Muscle of leg (tissue), 11 donors: Measurements from ENCODE around the gene CHSY1. TPM values are rescaled to one million over a fixed set of nuclear protein-coding genes. Genes with fewer than 3 reads are reported as not detected.

Experiments used
- DNase-seq: peaks from one replicate; pipeline ENCODE4 v3.0.0; 2013
- H3K27ac ChIP-seq: one replicate; pipeline ENCODE4 v1.5.1; 2013; ENCODE audit warnings: mild to moderate bottlenecking, low read length, control low read depth
- H3K27me3 ChIP-seq: one replicate; pipeline ENCODE4 v1.6.1; 2013; ENCODE audit warnings: low read length; ENCODE audit not compliant: control insufficient read depth, insufficient read depth
- H3K36me3 ChIP-seq: one replicate; pipeline ENCODE4 v1.6.1; 2013; ENCODE audit warnings: low read length; ENCODE audit not compliant: control insufficient read depth, insufficient read depth
- H3K4me1 ChIP-seq: one replicate; pipeline ENCODE4 v1.6.1; 2013; ENCODE audit warnings: low read length; ENCODE audit not compliant: control insufficient read depth, insufficient read depth
- H3K4me3 ChIP-seq: one replicate; pipeline ENCODE4 v1.5.1; 2013; ENCODE audit warnings: low read length, control low read depth
- H3K9me3 ChIP-seq: replicated peaks from 2 replicates; pipeline ENCODE4 v1.6.1; 2013; ENCODE audit warnings: low read depth, low read length; ENCODE audit not compliant: control insufficient read depth
- WGBS: methylation state at CpG from one replicate; pipeline ENCODE4 v1.1.5; 2013; ENCODE audit warnings: missing lambda C conversion rate; ENCODE audit not compliant: insufficient coverage; 5-methylcytosine and 5-hydroxymethylcytosine counted together
- polyA plus RNA-seq, 8 donors: library from polyadenylated mRNA; unstranded; fragments of 120-200 nt; gene quantifications; one replicate each; pipeline versions ENCODE4 v1.2.1 to v1.2.3, GENCODE V29; 2013; ENCODE audit warnings: inconsistent platforms in 1 of 8, low replicate concordance in 1 of 8; ENCODE audit not compliant: insufficient read length in 8 of 8, insufficient read depth in 1 of 8
- total RNA-seq: library from RNA; stranded (reverse); fragments of 120-200 nt; gene quantifications from one replicate; pipeline ENCODE4 v1.2.4, GENCODE V29; 2013

The CHSY1 gene
- total and polyA plus RNA-seq, 9 donors, result 27.2 to 57.6 (median 42.5) TPM

- H3K4me1 ChIP-seq, result peaks cover 52% of the 10 kb centered on the region
- DNase-seq, result no peak
- WGBS, result 83% methylated on average over 1 of the region's 2 CpGs
- no peaks in the 10 kb centered on the region for H3K27me3 ChIP-seq
- H3K4me3 ChIP-seq, result no peak overlapping the region
- peaks cover 23% of the 10 kb centered on the region for H3K9me3 ChIP-seq
- H3K27ac ChIP-seq, result no peak overlapping the region
- H3K36me3 ChIP-seq, result no peaks in the 10 kb centered on the region
Measured at GRCh38 chr15:101165905-101166471, 85.9 kb downstream of the CHSY1 start.

GRCh38 chr15:101162701-101163483, 89.0 kb downstream of the CHSY1 start:
- WGBS, result 27% methylated on average over 7 of the region's 12 CpGs
- Histone ChIP-seq H3K27me3 (no peaks in the 10 kb centered on the region), H3K36me3 (no peaks in the 10 kb centered on the region), H3K4me3 (no peak overlapping the region), H3K27ac (peak overlapping the region; percentile 73), H3K4me1 (peaks cover 38% of the 10 kb centered on the region), H3K9me3 (peaks cover 23% of the 10 kb centered on the region)
- peak; percentile 85 for DNase-seq

- WGBS, result 73% methylated on average over 5 of the region's 8 CpGs
- Histone ChIP-seq H3K4me1 (peaks cover 36% of the 10 kb centered on the region), H3K27ac (no peak overlapping the region), H3K9me3 (peaks cover 22% of the 10 kb centered on the region), H3K27me3 (peaks cover 2% of the 10 kb centered on the region), H3K36me3 (no peaks in the 10 kb centered on the region), H3K4me3 (no peak overlapping the region)
- no peak for DNase-seq
Measured at GRCh38 chr15:101161656-101162055, 90.2 kb downstream of the CHSY1 start.

- Histone ChIP-seq H3K9me3 (peaks cover 8% of the 10 kb centered on the region), H3K27me3 (peaks cover 2% of the 10 kb centered on the region), H3K4me3 (no peak overlapping the region), H3K27ac (no peak overlapping the region), H3K4me1 (peaks cover 45% of the 10 kb centered on the region), H3K36me3 (no peaks in the 10 kb centered on the region)
- DNase-seq, result no peak
- WGBS, result 79% methylated on average over 8 of the region's 11 CpGs
Measured at GRCh38 chr15:101159936-101160815, 91.7 kb downstream of the CHSY1 start.

GRCh38 chr15:101159096-101159935, 92.5 kb downstream of the CHSY1 start:
- Histone ChIP-seq H3K27ac (no peak overlapping the region), H3K9me3 (peaks cover 2% of the 10 kb centered on the region), H3K36me3 (no peaks in the 10 kb centered on the region), H3K4me3 (no peak overlapping the region), H3K27me3 (peaks cover 2% of the 10 kb centered on the region), H3K4me1 (peaks cover 45% of the 10 kb centered on the region)
- DNase-seq, result peak; percentile 69
- WGBS, result 49% methylated on average over 9 of the region's 15 CpGs

- Histone ChIP-seq H3K27me3 (peaks cover 2% of the 10 kb centered on the region), H3K4me1 (peaks cover 45% of the 10 kb centered on the region), H3K4me3 (no peak overlapping the region), H3K27ac (no peak overlapping the region), H3K9me3 (no peaks in the 10 kb centered on the region), H3K36me3 (no peaks in the 10 kb centered on the region)
- 74% methylated on average over 19 of the region's 30 CpGs for WGBS
- DNase-seq, result no peak
Measured at GRCh38 chr15:101158166-101159095, 93.4 kb downstream of the CHSY1 start.

GRCh38 chr15:101157721-101158120, 94.1 kb downstream of the CHSY1 start:
- Histone ChIP-seq H3K27ac (no peak overlapping the region), H3K9me3 (peaks cover 3% of the 10 kb centered on the region), H3K4me1 (peaks cover 39% of the 10 kb centered on the region), H3K4me3 (no peak overlapping the region), H3K36me3 (no peaks in the 10 kb centered on the region), H3K27me3 (peaks cover 2% of the 10 kb centered on the region)
- WGBS, result 93% methylated on average over 6 of the region's 6 CpGs
- DNase-seq, result no peak

GRCh38 chr15:101156509-101157159, 95.2 kb downstream of the CHSY1 start:
- DNase-seq, result peak; percentile 87
- Histone ChIP-seq H3K4me1 (peaks cover 29% of the 10 kb centered on the region), H3K4me3 (no peak overlapping the region), H3K36me3 (no peaks in the 10 kb centered on the region), H3K9me3 (peaks cover 3% of the 10 kb centered on the region), H3K27ac (no peak overlapping the region), H3K27me3 (peaks cover 2% of the 10 kb centered on the region)
- 80% methylated on average over 1 of the region's 21 CpGs for WGBS
